ENCODE measurements around the gene RNF14. TPM values are rescaled to one million over a fixed set of nuclear protein-coding genes. Genes with fewer than 3 reads are reported as not detected.

RNF14 gene, protein sequence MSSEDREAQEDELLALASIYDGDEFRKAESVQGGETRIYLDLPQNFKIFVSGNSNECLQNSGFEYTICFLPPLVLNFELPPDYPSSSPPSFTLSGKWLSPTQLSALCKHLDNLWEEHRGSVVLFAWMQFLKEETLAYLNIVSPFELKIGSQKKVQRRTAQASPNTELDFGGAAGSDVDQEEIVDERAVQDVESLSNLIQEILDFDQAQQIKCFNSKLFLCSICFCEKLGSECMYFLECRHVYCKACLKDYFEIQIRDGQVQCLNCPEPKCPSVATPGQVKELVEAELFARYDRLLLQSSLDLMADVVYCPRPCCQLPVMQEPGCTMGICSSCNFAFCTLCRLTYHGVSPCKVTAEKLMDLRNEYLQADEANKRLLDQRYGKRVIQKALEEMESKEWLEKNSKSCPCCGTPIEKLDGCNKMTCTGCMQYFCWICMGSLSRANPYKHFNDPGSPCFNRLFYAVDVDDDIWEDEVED
- 34.2 and 34.7 TPM in 2 replicates for total RNA-seq (2013; cell fraction: nucleolus; rRNA removed)
- total RNA-seq (2014; rRNA removed) (19.7 and 30.8 TPM in 2 replicates), total RNA-seq (2014; rRNA removed; fragmentation: Illumina TruSeq; extraction: Trizol) (23.8 and 24.2 TPM in 2 replicates), total RNA-seq (2021) (19.7 and 26.7 TPM in 2 replicates), polyA plus RNA-seq (2011; rRNA removed) (30.6 and 39.7 TPM in 2 replicates), polyA plus RNA-seq (2014; fragmentation: Illumina TruSeq; extraction: Trizol) (28.6 and 35.5 TPM in 2 replicates), polyA plus RNA-seq (2014; fragmentation: Nextera tagmentation; extraction: Ambion mirVana) (10 to 100 TPM; 28.1 to 34.4 TPM), polyA plus RNA-seq (2014; rRNA removed) (13.2 and 14.1 TPM in 2 replicates), polyA plus RNA-seq (2016; fragmentation: Nextera tagmentation; extraction: Ambion mirVana) (10 to 100 TPM; 35.2 to 41.8 TPM), polyA minus RNA-seq (2011; rRNA and poly(A)+ RNA removed) (27.2 and 29.3 TPM in 2 replicates), Bru-seq, nascent RNA (percentile 83 among the genes with signal in this experiment), BruChase-seq, experiment 1, labeled RNA remaining after a 6-hour chase (percentile 75 among the genes with signal in this experiment), BruChase-seq, experiment 2, labeled RNA remaining after a 2-hour chase (percentile 78 among the genes with signal in this experiment)
- polyA plus RNA-seq (2011; ENCODE audit: low read depth): 16.1 TPM
- 18.9 and 21.4 TPM in 2 replicates for polyA plus RNA-seq (2011; cell fraction: cytosol; rRNA removed)
- 15.4 and 15.5 TPM in 2 replicates for polyA plus RNA-seq (2011; cell fraction: nucleus; rRNA removed)
- 15.4 and 19.5 TPM in 2 replicates for polyA plus RNA-seq (2012)
- 8.7 and 11.3 TPM in 2 replicates for polyA minus RNA-seq (2011; cell fraction: cytosol; rRNA and poly(A)+ RNA removed)
- 9.4 and 16.6 TPM in 2 replicates for polyA minus RNA-seq (2011; cell fraction: nucleus; rRNA and poly(A)+ RNA removed)
- long read RNA-seq, experiment 1, full-length matches to known transcripts: 8 of 22 reads
- long read RNA-seq, experiment 1, partial matches to known transcripts: 5 of 22 reads
- long read RNA-seq, experiment 1, other reads (novel, unspliced or antisense): 9 of 22 reads
- long read RNA-seq, experiment 2, full-length matches to known transcripts: 107 of 216 reads
- long read RNA-seq, experiment 2, partial matches to known transcripts: 27 of 216 reads
- long read RNA-seq, experiment 2, other reads (novel, unspliced or antisense): 82 of 216 reads

DNA sequence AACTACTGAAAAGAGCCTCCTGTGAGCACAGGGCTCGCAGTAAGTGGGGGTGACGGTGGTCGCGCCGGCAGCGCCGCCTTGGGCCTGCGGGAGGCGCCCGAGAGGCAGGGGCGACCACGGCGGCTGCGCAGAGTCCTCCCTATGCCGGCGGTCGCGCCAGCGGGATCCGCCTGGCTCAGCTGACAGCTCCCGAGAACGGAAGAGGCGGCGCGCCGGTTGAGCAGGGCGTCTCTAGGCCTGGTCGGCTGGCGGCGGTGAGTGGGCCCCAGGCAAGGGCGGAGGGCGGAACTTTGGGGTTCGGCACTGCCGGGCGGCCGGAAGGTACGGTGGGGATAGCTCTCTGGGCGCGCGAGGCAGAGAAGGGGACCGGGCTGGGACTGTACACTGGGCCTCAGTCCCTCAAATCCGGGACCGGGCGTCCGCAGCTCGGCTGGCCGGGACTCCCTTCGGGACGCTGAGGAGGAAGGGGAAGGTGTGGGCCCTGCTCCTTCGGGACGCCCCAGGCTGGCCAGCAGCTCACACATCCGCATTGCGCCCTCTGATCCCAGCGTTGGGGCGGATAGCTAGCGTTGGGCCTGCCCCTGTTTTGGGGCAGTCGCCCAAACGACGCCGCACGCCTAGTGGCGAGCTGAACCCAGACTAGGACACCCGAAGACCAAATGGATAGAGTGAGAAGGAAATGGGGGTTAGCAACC is at the start of gene RNF14:
TSS of gene RNF14 (plus strand) at position 192 of the 695 bp plus-strand sequence. CDS start 4,484 bp downstream, outside the sequence.
- WGBS (ENCODE audit: insufficient coverage, insufficient replicate concordance, low lambda C conversion rate, missing lambda C conversion rate): under 1% methylated on average over 63 of the region's 63 CpGs
- H3K27ac ChIP-seq (ENCODE audit: control insufficient read depth, insufficient read depth): peak within 1 kb of the TSS; percentile 96
- H3K4me3 ChIP-seq: peak within 1 kb of the TSS; percentile 73
- ChIA-PET RAD21 (ENCODE audit: unreplicated experiment) (interaction anchor here (0.8 to 3.0 kb wide), 15 partner anchors 8 to 377 kb away, joined by 3 to 31 read pairs (median 5); partner anchors contain the start of genes DELE1, HDAC3 and RELL2), SMC1A (ENCODE audit: uncharacterized antibody, unreplicated experiment) (interaction anchor here (0.9 to 4.9 kb wide), 12 partner anchors 8 to 277 kb away, joined by 3 to 42 read pairs (median 6); partner anchors contain the start of gene DELE1), POLR2A (interaction anchor here (0.5 to 3.4 kb wide), 15 partner anchors 8 to 1435 kb away, joined by 3 to 22 read pairs (median 6); partner anchors contain the start of genes DELE1, FCHSD1, GNPDA1 and HDAC3), CTCF (interaction anchor here (0.6 to 6.0 kb wide), 28 partner anchors 8 to 1057 kb away, joined by 3 to 73 read pairs (median 5); partner anchors contain the start of genes DELE1, DIAPH1, FCHSD1 and GNPDA1)
- peak within 1 kb of the TSS; percentile 98 for H3K9ac ChIP-seq (ENCODE audit: control insufficient read depth, insufficient read depth, low read length)
- intact Hi-C loops (cut with micrococcal nuclease; ENCODE audit: unreplicated experiment) (loop anchor here (2.0 to 10.0 kb wide), 3 partner anchors 46 to 374 kb away; partner anchors contain the start of gene DELE1), in situ Hi-C loops (cut with MboI) (no loop called here)
- DNase-seq (ENCODE audit: low read depth, low spot score) (peak; percentile 74), FAIRE-seq (peak; percentile 59), ATAC-seq (peak; percentile 95)
- peaks cover 8% of the 10 kb centered on the region for H3K4me1 ChIP-seq (ENCODE audit: control insufficient read depth, insufficient read depth, low read length)
- no peaks in the 10 kb centered on the region; a peak in 1 of 4 replicates for H3K36me3 ChIP-seq (ENCODE audit: control insufficient read depth in 2 of 2, insufficient read depth in 2 of 2, low read length in 1 of 2)
- no peaks in the 10 kb centered on the region for H3K27me3 ChIP-seq (replicated peaks in 1 of 2; ENCODE audit: control insufficient read depth in 2 of 2, insufficient read depth in 2 of 2, low read length in 1 of 2)
- BruUV-seq (replicated peaks): TSS peak; percentile 84
- peak within 1 kb of the TSS; percentile 91 for H3K4me2 ChIP-seq (ENCODE audit: control insufficient read depth, insufficient read depth)
- H2AFZ ChIP-seq (ENCODE audit: control insufficient read depth, low read depth, low read length): peak within 1 kb of the TSS; percentile 82
- no peaks in the 10 kb centered on the region for H3K9me3 ChIP-seq (replicated peaks; ENCODE audit: control insufficient read depth, insufficient read depth, low read length)
- H3K79me2 ChIP-seq (ENCODE audit: control insufficient read depth, insufficient read depth, low read length): peaks cover 15% of the 10 kb centered on the region
- no peaks in the 10 kb centered on the region for H4K20me1 ChIP-seq (ENCODE audit: control insufficient read depth, insufficient read depth)
- TF ChIP-seq NR2F1 (conservative IDR thresholded peaks at IDR 0.05) (peak; percentile 65), ZNF384 (IDR thresholded peaks at IDR 0.05; ENCODE audit: borderline replicate concordance, low read depth, low read length) (no peak), HDAC6 (IDR thresholded peaks at IDR 0.05; ENCODE audit: unreplicated experiment) (no peak), ZZZ3 (IDR thresholded peaks at IDR 0.05; ENCODE audit: control insufficient read depth, insufficient read length, low read depth) (no peak), SMAD5 (IDR thresholded peaks at IDR 0.05; ENCODE audit: low read depth) (peak; percentile 93; the same call in 1 of the 2 replicates), MEF2B (IDR thresholded peaks at IDR 0.05; ENCODE audit: partially characterized antibody, poor library complexity, severe bottlenecking) (peak; percentile 69), CREB1 (IDR thresholded peaks at IDR 0.05; ENCODE audit: low read depth) (no peak; the same call in 1 of the 2 replicates)
- TF ChIP-seq, protein P1, sequence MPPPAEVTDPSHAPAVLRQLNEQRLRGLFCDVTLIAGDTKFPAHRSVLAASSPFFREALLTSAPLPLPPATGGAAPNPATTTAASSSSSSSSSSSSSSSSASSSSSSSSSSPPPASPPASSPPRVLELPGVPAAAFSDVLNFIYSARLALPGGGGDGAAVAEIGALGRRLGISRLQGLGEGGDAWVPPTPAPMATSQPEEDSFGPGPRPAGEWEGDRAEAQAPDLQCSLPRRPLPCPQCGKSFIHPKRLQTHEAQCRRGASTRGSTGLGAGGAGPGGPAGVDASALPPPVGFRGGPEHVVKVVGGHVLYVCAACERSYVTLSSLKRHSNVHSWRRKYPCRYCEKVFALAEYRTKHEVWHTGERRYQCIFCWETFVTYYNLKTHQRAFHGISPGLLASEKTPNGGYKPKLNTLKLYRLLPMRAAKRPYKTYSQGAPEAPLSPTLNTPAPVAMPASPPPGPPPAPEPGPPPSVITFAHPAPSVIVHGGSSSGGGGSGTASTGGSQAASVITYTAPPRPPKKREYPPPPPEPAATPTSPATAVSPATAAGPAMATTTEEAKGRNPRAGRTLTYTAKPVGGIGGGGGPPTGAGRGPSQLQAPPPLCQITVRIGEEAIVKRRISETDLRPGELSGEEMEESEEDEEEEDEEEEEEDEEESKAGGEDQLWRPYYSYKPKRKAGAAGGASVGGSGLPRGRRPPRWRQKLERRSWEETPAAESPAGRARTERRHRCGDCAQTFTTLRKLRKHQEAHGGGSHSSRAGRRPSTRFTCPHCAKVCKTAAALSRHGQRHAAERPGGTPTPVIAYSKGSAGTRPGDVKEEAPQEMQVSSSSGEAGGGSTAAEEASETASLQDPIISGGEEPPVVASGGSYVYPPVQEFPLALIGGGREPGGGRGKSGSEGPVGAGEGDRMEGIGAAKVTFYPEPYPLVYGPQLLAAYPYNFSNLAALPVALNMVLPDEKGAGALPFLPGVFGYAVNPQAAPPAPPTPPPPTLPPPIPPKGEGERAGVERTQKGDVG (CRISPR knock-in tag; IDR thresholded peaks at IDR 0.05): no peak
- TF ChIP-seq, protein P2, sequence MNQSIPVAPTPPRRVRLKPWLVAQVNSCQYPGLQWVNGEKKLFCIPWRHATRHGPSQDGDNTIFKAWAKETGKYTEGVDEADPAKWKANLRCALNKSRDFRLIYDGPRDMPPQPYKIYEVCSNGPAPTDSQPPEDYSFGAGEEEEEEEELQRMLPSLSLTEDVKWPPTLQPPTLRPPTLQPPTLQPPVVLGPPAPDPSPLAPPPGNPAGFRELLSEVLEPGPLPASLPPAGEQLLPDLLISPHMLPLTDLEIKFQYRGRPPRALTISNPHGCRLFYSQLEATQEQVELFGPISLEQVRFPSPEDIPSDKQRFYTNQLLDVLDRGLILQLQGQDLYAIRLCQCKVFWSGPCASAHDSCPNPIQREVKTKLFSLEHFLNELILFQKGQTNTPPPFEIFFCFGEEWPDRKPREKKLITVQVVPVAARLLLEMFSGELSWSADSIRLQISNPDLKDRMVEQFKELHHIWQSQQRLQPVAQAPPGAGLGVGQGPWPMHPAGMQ (IDR thresholded peaks at IDR 0.05; ENCODE audit: borderline replicate concordance): no peak
- TF ChIP-seq, protein P3, sequence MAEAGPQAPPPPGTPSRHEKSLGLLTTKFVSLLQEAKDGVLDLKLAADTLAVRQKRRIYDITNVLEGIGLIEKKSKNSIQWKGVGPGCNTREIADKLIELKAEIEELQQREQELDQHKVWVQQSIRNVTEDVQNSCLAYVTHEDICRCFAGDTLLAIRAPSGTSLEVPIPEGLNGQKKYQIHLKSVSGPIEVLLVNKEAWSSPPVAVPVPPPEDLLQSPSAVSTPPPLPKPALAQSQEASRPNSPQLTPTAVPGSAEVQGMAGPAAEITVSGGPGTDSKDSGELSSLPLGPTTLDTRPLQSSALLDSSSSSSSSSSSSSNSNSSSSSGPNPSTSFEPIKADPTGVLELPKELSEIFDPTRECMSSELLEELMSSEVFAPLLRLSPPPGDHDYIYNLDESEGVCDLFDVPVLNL (IDR thresholded peaks at IDR 0.05; ENCODE audit: low read depth, low read length): no peak
